Keratinocyte (primary cell): Measurements from ENCODE around the gene TMEM151B. TPM values are rescaled to one million over a fixed set of nuclear protein-coding genes. Genes with fewer than 3 reads are reported as not detected.
"Not testable (repeated sequence)": the region's sequence is repeated elsewhere in the genome, so short reads cannot be mapped to it uniquely, and the experiment has no call there.

Experiments
- DNase-seq: peaks from one replicate; pipeline ENCODE4 v3.0.0-alpha.2; 2011; ENCODE audit warnings: low read depth, missing footprints, low spot score
- FAIRE-seq: peaks from 2 replicates; lab custom pipeline; 2011; peaks lifted over from hg19 to GRCh38; lab: Jason Lieb, UNC
- H2AFZ ChIP-seq: 2 replicates; pipeline ENCODE4 v1.6.0; 2012; ENCODE audit warnings: low read length, control low read depth, inconsistent platforms; ENCODE audit not compliant: control insufficient read depth
- H3K27ac ChIP-seq: 2 replicates; pipeline ENCODE4 v1.5.1; 2011; ENCODE audit warnings: low read length; ENCODE audit not compliant: control insufficient read depth, insufficient read depth
- H3K27me3 ChIP-seq: 3 replicates; pipeline ENCODE4 v1.6.0; 2011; ENCODE audit warnings: low read length; ENCODE audit not compliant: control insufficient read depth, insufficient read depth; ENCODE audit errors: extremely low read depth
- H3K36me3 ChIP-seq, 2 experiments: 2 replicates in 1 of 2; 3 replicates in 1 of 2; pipeline ENCODE4 v1.5.1; 2011; ENCODE audit warnings: low read length in 2 of 2, mild to moderate bottlenecking in 1 of 2; ENCODE audit not compliant: control insufficient read depth in 2 of 2, insufficient read depth in 2 of 2; ENCODE audit errors: extremely low read depth in 1 of 2
- H3K4me1 ChIP-seq: 3 replicates; pipeline ENCODE4 v1.5.1; 2011; ENCODE audit warnings: low read length; ENCODE audit not compliant: control insufficient read depth, insufficient read depth; ENCODE audit errors: extremely low read depth
- H3K4me2 ChIP-seq: 3 replicates; pipeline ENCODE4 v1.6.0; 2011; ENCODE audit warnings: low read depth, low read length; ENCODE audit not compliant: control insufficient read depth, insufficient read depth; ENCODE audit errors: extremely low read depth
- H3K4me3 ChIP-seq, 3 experiments: fragments of 200-600 bp in 1 of 3; sonication (generic) in 1 of 3; 2 replicates in 2 of 3; 3 replicates in 1 of 3; pipeline ENCODE4 v1.5.1; 2011 to 2016; ENCODE audit warnings: low read length in 3 of 3, mild to moderate bottlenecking in 3 of 3, control low read depth in 2 of 3, inconsistent platforms in 1 of 3, low read depth in 1 of 3, mixed read lengths in 1 of 3, mixed run types in 1 of 3, moderate library complexity in 1 of 3; ENCODE audit not compliant: control insufficient read depth in 2 of 3, insufficient read depth in 2 of 3; ENCODE audit errors: extremely low read depth in 1 of 3
- H3K79me2 ChIP-seq: 2 replicates; pipeline ENCODE4 v1.6.0; 2012; ENCODE audit warnings: low read length; ENCODE audit not compliant: control insufficient read depth, insufficient read depth
- H3K9ac ChIP-seq: 3 replicates; pipeline ENCODE4 v1.6.0; 2011; ENCODE audit warnings: low read length; ENCODE audit not compliant: control insufficient read depth, insufficient read depth; ENCODE audit errors: extremely low read depth
- H3K9me1 ChIP-seq: 3 replicates; pipeline ENCODE4 v1.6.0; 2011; ENCODE audit warnings: low read length; ENCODE audit not compliant: control insufficient read depth, insufficient read depth; ENCODE audit errors: extremely low read depth
- H3K9me3 ChIP-seq: 2 replicates; pipeline ENCODE4 v1.5.1; 2012; ENCODE audit warnings: low read depth, low read length; ENCODE audit not compliant: control insufficient read depth
- H4K20me1 ChIP-seq: 3 replicates; pipeline ENCODE4 v1.6.0; 2011; ENCODE audit warnings: low read length; ENCODE audit not compliant: control insufficient read depth, insufficient read depth; ENCODE audit errors: extremely low read depth
- EZH2 ChIP-seq: IDR thresholded peaks from one replicate; pipeline ENCODE4 v1.6.1; 2012; ENCODE audit warnings: inconsistent platforms, mild to moderate bottlenecking, low read length, moderate library complexity
- dilution Hi-C: fragments of 300-500 bp; cut with MboI; formaldehyde crosslinking; loops from one replicate; pipeline ENCODE4 v1.7.0; 2020; ENCODE audit warnings: low sequenced_read_pairs; ENCODE audit not compliant: extremely low pct_ligation_motif_present
- polyA plus RNA-seq, 5 experiments: library from polyadenylated mRNA; depleted of rRNA in 3 of 5; stranded (reverse) in 3 of 5; stranded (forward) in 1 of 5; unstranded in 1 of 5; fragments of >200 nt; gene quantifications; 1 replicate in 1 of 5; 2 replicates in 3 of 5; 3 replicates in 1 of 5; pipeline versions ENCODE4 v1.2.1 to v1.2.3, GENCODE V29; 2011 to 2012; ENCODE audit warnings: missing spikeins in 2 of 5, low read depth in 1 of 5, low replicate concordance in 1 of 5
- TF ChIP-seq, protein P1 (sequence below), 3 experiments: IDR thresholded peaks in 1 of 3; conservative IDR thresholded peaks in 1 of 3; optimal IDR thresholded peaks in 1 of 3; 2 replicates in 2 of 3; 3 replicates in 1 of 3; pipeline versions ENCODE3 to v1.5.1; 2011; ENCODE audit warnings: low read length in 3 of 3, mild to moderate bottlenecking in 3 of 3, moderate library complexity in 2 of 3, control low read depth in 1 of 3, inconsistent platforms in 1 of 3; ENCODE audit not compliant: insufficient read depth in 2 of 3; ENCODE audit errors: extremely low read depth in 1 of 3

Gene TMEM151B
- polyA plus RNA-seq, 1 donor (not counting 4 experiments of a cell fraction or from before 2014, with no cell fraction given), result not detected

DNA sequence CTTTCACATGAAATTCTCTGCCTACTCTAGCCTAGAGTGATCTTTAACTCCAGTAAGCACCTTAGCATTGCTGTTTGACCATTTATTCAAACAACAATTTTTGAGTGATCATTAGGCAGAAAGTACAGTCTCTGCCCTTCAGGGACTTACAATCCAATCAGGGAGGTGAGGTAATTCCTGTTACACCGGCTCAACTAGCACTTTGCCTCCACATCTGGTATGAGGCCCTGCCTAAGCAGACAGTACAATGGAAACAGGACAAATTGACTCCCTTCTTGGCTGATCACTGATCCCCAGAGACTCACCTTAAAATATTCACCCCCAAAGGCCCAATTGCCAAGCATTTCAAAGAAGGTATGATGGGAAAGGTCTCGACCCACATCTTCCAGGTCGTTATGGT, 41.5 kb downstream of the TMEM151B start:
- no peaks in the 10 kb centered on the region for H3K27me3 ChIP-seq
- H3K79me2 ChIP-seq, result peaks cover 12% of the 10 kb centered on the region
- peak overlapping the region; percentile 83 for H3K4me2 ChIP-seq
- dilution Hi-C loops, result no loop called here
- H4K20me1 ChIP-seq, result no peaks in the 10 kb centered on the region
- peaks cover 19% of the 10 kb centered on the region for H3K4me1 ChIP-seq
- no peak overlapping the region for H2AFZ ChIP-seq
- H3K4me3 ChIP-seq, result peak overlapping the region in 1 of 3 experiments; percentile 88
- FAIRE-seq (no peak), DNase-seq (no peak)
- H3K9me3 ChIP-seq, result no peaks in the 10 kb centered on the region
- TF ChIP-seq, protein P1, sequence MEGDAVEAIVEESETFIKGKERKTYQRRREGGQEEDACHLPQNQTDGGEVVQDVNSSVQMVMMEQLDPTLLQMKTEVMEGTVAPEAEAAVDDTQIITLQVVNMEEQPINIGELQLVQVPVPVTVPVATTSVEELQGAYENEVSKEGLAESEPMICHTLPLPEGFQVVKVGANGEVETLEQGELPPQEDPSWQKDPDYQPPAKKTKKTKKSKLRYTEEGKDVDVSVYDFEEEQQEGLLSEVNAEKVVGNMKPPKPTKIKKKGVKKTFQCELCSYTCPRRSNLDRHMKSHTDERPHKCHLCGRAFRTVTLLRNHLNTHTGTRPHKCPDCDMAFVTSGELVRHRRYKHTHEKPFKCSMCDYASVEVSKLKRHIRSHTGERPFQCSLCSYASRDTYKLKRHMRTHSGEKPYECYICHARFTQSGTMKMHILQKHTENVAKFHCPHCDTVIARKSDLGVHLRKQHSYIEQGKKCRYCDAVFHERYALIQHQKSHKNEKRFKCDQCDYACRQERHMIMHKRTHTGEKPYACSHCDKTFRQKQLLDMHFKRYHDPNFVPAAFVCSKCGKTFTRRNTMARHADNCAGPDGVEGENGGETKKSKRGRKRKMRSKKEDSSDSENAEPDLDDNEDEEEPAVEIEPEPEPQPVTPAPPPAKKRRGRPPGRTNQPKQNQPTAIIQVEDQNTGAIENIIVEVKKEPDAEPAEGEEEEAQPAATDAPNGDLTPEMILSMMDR (optimal IDR thresholded peaks at IDR 0.05 in 1 of 3, IDR thresholded peaks at IDR 0.05 in 1 of 3, conservative IDR thresholded peaks at IDR 0.05 in 1 of 3; ENCODE audit: extremely low read depth in 1 of 3, insufficient read depth in 2 of 3, low read length in 3 of 3), result no peak
- no peak for TF ChIP-seq EZH2
- no peak overlapping the region for H3K9ac ChIP-seq
- no peaks in the 10 kb centered on the region for H3K9me1 ChIP-seq
- peaks cover 13 to 27% of the 10 kb centered on the region in 2 experiments for H3K36me3 ChIP-seq
- no peak overlapping the region for H3K27ac ChIP-seq

DNA sequence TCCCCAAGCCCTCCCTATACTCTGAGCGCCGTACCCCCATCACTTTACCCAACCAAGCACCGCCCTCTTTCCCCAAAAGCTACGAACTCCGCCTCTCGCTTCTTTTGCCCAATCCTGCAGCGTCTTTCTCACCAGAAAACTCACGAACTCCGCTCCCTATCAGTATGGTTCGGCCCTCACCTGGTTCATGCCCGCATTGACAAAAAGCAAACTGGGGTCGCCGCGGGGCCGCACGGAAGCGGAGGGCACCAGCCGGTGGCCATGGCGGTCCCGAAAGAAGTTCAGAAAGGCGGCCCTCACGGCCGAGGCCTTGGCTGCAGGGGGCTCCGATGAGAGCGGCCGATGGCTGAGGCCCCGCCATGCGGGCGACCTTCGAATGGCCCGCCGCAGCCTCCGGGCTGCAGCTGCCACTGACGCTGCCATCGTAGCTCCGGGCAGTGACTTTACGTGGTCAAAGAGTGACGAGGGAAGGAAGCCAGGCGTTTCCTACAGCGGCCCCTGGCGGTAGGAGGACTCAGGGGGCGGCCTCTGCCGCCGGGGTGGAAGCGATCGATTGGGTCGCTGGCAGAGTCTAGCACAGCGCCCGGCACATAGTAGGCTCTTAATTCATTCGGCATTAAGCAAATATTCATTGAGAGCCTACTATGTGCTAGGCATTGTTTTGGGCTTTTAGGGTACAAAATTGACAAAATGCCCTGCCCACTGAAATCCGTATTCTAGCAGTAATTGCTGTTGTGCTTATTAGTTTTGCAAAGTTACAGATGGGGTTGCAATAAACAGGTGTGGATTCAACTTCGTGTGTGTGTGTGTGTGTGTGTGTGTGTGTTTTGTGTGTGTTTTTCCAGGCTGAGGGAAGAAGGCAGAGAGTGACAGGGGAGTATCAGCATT, 42.9 kb downstream of the TMEM151B start, which contains the start of gene AARS2:
TSS of gene AARS2 (minus strand) at position 447 of the 888 bp plus-strand sequence. CDS start at position 423, 24 bp downstream.
- peaks cover 19% of the 10 kb centered on the region for H3K4me1 ChIP-seq
- no peaks in the 10 kb centered on the region for H4K20me1 ChIP-seq
- H3K79me2 ChIP-seq, result peaks cover 12% of the 10 kb centered on the region
- peaks cover 9 to 23% of the 10 kb centered on the region in 2 experiments for H3K36me3 ChIP-seq
- H3K9me1 ChIP-seq, result no peaks in the 10 kb centered on the region
- H3K27me3 ChIP-seq, result no peaks in the 10 kb centered on the region
- dilution Hi-C loops, result no loop called here
- peak within 1 kb of the TSS; percentile 69 for H3K27ac ChIP-seq
- H3K4me3 ChIP-seq, result peak within 1 kb of the TSS; percentile 88 to 96 (median 93)
- peak within 1 kb of the TSS; percentile 83 for H3K4me2 ChIP-seq
- H3K9me3 ChIP-seq, result no peaks in the 10 kb centered on the region
- peak within 1 kb of the TSS; percentile 87 for H3K9ac ChIP-seq
- H2AFZ ChIP-seq, result peak within 1 kb of the TSS; percentile 91
- DNase-seq (peak; percentile 32), FAIRE-seq (peak; percentile 67)
- TF ChIP-seq, protein P1 (optimal IDR thresholded peaks at IDR 0.05 in 1 of 3, IDR thresholded peaks at IDR 0.05 in 1 of 3, conservative IDR thresholded peaks at IDR 0.05 in 1 of 3; ENCODE audit: extremely low read depth in 1 of 3, insufficient read depth in 2 of 3, low read length in 3 of 3), result peak; percentile 94 to 99 (median 96)
- TF ChIP-seq EZH2, result no peak

DNA sequence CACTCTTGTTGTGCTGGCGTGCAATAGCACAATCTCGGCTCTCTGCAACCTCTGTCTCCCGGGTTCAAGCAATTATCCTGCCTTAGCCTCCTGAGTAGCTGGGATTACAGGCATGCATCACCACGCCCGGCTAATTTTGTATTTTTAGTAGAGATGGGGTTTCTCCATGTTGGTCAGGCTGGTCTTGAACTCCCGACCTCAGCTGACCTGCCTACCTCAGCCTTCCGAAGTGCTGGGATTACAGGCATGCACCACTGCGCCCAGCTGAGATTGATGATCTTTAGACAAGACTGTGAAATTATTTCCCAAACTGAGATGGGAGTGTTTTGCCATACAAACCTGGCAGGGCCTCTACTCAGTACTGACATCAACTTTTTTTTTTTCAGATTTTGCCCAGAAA, 44.4 kb downstream of the TMEM151B start:
- H3K4me2 ChIP-seq, H3K9me1 ChIP-seq, H2AFZ ChIP-seq, FAIRE-seq, H4K20me1 ChIP-seq, H3K9me3 ChIP-seq, H3K27me3 ChIP-seq, dilution Hi-C loops, H3K9ac ChIP-seq, DNase-seq, H3K4me3 ChIP-seq, H3K4me1 ChIP-seq, H3K27ac ChIP-seq: not testable (repeated sequence)
- peaks cover 6 to 12% of the 10 kb centered on the region in 2 experiments for H3K36me3 ChIP-seq
- H3K79me2 ChIP-seq, result peaks cover 12% of the 10 kb centered on the region
